Measurements from ENCODE around the gene PDLIM5.
"Not testable (repeated sequence)": the region's sequence is repeated elsewhere in the genome, so short reads cannot be mapped to it uniquely, and the experiment has no call there.

The PDLIM5 gene

DNA sequence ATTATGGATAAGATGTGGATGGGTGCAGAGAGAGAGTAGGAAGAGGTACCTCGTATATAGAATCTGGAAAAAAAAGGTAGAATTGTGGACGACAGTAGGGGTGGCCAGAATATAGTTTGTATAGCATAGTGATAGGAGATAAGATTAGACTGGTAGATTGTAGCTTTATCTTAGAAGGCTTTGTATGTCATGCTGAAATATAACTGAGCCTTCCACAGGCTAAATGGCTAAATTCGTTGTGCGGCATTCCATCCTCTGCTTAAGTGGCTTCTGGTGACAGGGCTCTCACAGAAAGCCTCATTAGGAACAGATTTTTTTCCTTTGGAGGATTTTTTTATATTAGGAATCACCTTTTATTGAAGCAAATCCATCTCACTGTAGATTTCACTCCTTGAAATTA lies 163.7 kb downstream of the PDLIM5 start:
- DNase-seq, result no peak

DNA sequence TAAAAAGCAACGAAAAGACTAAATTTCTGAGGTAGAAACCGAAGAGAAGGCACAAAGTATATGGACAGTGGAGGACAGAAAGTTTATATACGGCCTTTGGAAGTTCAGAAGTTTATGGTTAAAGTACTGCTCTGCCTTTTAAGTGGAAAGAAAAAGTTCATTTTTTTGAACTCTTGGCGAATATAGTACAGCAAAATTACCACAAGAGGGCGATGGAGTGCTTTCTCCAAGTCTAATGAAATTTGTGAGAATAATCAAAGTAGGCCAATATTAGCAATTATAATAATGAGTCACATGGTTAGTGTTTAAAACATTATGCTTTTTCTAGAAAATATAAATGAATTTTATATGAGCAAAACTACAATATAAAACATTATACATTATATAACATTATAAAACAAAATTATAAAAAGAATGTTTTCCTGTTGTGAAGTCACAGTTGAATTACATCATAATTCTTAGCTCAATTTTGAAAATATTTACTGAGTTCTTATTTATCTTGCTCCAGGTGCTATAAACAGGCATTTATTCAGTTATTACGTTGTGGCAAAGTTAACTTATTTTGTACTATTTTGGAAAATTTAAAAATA lies 169.8 kb downstream of the PDLIM5 start:
- peak; percentile 2 to 7 for DNase-seq

DNA sequence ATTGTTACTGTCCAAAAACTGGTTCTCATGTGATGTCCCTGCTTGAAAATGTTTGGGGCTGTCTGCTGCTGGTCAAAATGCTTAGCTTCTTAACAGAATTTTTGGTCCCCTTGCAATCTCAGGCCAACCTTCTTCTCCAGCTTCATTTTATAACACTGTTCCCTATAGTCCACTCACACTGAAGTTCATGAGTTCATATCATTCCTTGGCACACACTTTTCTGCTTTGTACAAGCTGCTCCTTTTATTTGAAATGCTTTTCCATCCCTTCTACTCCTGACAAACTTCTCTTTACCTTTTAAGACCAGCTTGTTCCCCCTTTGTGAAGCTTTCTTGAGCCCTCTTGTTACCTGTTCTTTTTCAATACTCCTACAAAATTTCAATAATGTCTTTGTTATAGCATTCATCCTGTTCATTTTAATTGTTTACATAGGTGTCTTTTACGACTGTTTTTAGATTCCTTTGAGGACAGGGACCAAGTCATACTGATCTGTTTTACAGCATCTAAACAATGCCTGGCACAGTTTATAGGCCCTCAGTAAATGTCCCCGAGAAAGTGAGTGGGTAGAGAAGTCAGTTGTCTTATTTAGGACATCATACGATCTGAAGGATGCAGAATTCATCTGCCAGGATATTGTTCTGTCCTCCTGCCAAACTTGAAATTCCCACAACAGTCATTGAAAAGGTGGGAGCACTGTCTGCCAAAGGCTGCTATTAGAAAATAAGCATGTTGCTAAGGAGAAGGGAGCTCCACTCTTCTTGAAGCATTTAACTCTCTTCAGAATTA lies 171.6 kb downstream of the PDLIM5 start:
- no peak for DNase-seq

DNA sequence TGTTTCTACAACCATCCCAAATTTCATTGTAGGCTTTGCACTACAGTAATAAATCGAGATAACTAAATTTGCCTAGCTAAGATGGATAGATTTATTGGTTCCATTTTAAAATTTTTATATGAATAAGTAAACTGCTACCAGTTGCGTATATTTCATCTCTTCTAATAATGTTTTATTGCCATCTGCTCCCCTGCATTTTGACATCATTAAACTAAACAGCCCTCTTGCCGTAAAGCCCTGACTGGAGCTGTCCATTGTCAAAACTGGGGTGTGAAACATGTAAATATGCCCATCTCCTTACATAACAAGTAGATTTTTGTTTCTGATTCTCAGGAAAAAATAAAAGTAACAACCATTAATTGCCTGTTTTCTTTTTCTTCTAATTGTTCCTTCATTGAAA lies 175.2 kb downstream of the PDLIM5 start:
- no peak for DNase-seq

DNA sequence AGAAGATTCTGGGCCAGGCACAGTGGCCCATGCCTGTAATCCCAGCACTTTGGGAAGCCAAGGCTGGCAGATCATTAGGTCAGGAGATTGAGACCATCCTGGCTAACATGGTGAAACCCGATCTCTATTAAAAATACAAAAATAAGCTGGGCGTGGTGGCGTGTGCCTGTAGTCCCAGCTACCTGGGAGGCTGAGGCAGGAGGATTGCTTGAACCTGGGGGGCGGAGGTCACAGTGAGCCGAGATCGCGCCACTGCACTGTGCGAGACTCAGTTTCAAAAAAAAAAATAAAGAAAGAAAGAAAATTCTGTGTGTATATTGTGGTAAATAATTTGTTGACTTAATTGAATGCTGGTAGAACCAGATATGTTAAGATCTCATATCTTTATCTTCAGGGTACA lies 177.3 kb downstream of the PDLIM5 start:
- not testable (repeated sequence) for DNase-seq

DNA sequence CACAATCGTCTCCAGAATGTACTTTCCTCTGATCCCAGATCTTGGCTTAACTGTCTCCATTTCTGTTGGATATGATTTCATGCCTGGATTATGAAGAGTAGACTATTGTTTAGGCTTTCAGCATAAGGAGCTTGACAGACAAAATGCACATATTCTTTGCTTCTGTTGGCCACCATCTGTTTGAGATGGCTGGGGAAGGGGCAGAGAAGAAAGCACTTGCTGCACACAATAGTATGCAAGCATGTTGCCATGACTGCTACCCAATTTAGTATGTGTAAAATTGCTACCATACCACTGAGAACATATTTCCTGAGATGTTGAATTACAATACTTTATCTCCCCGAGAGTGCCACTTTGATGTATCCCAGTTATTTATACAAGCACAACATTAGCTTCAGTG lies 178.1 kb downstream of the PDLIM5 start:
- no peak for DNase-seq

DNA sequence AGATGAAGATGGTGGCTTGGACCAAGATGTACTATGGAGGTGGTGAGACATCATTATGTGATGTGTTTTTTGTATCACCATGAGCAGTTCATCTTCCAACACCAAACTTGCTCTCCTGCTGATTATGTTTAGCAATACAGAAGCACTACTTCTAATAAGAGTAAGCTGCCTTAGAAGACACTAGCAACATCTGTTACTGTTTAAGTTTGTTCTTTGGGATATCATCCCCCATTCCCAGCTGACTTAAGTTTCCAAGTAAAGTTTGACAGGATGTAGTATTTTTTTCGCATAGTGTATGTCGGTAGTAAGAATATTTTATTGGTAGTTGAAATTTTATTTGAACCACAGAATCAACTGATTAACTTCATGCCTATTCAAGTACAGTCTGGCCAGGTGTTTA lies 182.5 kb downstream of the PDLIM5 start:
- DNase-seq, result no peak

DNA sequence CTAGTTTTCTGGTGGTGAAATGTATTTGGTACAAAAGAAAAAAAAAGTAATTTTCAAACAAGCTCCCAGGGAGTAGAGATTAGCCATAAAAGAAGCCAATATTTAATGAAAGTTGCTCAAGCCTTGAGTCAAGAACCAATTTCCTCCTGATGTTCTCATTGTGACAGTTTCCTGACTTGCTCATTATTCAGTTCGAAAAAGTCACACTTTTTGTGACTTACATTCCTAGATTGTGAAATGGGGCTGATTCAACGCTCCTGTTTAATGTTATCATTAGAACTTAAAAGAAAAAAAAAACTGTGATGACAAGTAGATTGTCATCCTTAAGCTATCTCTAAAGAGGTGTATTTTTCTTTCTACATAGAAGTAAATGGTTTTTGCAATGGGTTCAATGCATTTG lies 183.4 kb downstream of the PDLIM5 start:
- DNase-seq, result no peak

DNA sequence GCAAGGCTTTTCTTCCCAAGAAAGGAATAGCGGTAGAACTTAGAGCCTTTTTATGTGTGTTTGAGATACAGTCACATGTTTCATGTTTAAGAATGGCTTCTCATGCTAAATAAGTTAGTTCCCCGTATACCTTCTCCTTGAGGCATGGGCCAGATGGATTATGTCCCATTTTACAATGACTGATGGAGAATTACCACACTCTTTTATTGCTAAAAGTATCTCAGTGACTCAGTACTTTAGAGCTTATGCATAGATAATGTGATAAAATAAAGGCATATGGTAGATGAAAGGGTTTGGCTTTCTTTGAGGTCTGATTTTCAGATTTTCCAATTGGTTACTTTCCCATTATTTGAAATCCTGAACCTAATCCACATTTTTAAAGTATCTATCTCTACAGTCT lies 184.3 kb downstream of the PDLIM5 start:
- DNase-seq, result no peak

DNA sequence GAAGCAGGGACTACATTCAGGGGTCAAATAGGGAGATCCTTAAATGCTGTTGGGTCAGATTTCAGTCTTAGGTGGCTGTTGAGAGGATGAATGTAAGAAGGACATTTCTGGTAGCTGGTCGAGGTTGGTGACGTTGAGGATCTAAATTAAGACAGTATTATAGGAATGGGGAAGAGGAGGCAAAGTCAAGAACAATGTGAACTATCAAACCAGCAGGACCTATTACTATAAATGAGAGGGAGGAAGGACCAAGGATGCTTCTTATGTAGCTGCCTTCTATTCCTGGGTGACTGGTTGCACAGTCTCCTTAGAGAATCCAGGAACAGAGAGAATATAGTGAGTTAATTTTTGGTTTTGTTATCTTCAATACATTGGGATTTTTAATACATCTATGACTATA lies 187.6 kb downstream of the PDLIM5 start:
- no peak for DNase-seq

DNA sequence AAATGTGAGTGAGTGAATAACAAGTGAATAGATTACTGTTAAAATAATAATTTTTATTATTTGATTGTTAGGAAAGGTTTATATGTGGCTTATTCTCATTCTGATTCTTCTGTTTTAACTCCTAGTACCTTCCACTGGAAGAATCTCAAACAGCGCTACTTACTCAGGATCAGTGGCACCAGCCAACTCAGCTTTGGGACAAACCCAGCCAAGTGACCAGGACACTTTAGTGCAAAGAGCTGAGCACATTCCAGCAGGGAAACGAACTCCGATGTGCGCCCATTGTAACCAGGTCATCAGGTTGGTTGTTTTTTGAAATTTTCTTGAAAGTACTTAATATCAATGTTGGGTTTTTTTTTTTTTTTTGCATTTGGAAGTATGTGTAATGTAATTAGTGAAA lies 188.4 kb downstream of the PDLIM5 start:
- DNase-seq, result no peak

DNA sequence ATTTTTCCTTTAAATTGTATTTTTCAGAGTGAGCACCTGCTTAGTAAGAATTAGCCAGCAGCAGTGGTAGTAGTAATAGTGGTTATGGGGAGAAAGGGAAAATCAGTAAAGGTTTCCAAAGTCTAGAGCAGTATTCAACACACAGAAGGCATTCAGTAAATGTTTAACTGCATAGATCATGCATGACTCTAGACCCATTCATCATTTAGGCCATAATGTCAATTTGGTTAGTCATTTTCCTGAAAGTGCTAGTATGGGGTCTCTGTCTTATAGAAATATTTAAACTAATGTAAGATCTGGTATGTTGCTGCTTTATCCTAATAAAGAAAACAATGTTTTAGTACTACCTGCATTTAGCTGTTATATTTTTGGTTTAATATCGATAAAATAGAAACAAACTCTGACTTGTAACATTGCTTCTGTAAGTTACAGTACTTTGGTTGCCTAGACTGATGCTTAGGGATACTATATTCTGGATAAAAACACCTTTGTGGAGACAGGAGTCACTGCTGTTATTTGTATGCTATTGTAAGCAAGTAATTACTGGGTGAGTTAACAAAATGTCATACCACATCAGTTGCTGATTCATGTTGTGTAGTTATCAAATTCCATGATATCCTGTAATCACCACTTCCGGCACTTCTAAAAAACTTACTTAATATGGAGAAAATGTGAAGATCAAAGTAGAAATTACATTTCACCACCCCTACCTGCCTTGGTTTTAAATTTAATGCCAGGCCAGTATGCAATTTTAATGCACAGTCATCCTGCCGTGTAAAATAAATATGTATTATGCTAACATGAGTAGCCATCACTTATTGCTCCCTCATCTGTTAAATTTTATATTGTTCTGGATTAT lies 190.2 kb downstream of the PDLIM5 start:
- no peak for DNase-seq

DNA sequence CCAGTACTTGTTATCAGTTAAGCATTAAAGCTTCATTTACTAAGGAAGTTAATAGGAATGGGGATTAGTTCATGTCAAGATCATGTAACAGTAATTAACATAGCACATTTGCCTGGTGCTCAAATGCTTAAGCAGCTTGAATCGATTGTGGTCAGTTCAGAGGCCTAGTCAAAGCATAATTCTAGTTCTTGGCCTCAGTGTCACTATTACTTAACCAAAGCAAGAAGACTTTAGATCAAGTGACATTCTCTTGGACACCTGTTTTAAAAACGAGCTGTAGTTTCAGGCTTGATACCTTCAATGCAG lies 190.8 kb downstream of the PDLIM5 start:
- no peak for DNase-seq

DNA sequence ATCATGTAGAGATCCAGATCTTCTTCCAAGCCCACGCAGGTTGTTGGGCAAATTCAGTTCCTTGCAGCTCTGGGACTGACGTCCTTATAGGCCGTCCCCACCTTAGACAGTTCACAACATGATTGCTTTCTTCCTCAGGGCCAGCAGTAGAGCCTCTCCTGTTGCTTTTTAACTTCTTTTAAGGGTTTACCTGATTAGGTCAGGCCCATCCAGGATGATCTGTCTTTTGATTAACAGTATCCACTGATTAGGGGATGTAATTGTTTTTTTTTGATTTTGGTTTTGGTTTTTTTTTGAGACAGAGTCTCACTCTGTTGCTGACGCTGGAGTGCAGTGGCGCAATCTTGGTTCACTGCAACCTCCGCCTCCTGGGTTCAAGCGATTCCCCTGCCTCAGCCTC lies 197.0 kb downstream of the PDLIM5 start:
- no peak for DNase-seq

DNA sequence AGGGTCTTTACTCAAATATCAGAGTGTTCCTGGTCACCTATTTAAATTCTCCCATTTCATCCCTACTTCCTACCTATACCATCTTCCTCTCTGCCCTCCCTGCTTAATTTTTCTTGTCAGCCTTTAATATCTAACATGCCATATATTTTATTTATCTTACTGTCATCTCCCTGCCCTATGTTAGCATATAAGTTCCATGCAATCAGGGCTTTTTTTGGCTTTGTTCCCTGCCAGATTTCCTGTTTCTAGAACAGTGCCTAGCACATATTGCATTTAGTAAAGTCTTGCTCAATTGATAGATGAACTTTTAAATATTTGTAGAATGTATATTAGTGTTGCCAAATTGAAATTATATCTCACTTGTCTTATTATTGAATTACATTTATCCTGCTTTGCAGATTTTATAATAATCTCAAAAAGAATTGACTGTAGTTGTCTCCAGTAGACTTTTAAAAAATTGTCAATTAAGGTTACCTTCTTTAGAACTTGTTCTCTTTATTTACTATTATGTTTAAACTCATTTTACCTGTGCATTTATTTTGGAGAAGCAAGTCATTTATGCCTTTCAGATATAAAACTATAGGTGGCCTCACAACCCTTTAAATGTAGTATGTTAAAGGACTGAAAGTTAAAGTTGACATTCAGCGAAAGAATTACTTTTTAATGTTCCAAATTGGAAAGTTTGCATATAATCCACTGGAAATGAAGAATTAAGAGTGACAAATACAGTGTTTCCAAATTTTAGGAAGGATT lies 197.8 kb downstream of the PDLIM5 start:
- no peak for DNase-seq

DNA sequence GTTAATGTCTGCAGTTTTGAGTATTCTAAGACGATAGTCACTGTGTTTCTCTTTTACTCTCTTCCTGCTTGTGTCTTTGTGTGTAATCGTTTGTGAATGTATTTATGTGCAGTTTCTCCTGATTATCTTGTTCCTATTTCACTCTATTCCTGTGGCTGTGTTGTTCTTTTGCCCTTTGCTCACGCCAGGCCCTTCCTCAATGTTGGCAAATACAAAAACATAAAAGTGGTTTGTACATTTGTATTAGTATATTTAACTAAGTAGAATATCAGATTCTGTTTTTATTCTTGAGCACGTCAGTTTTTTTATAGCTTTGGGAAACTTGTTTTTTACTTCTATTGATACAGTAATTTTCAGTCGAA lies 198.4 kb downstream of the PDLIM5 start:
- DNase-seq, result no peak

DNA sequence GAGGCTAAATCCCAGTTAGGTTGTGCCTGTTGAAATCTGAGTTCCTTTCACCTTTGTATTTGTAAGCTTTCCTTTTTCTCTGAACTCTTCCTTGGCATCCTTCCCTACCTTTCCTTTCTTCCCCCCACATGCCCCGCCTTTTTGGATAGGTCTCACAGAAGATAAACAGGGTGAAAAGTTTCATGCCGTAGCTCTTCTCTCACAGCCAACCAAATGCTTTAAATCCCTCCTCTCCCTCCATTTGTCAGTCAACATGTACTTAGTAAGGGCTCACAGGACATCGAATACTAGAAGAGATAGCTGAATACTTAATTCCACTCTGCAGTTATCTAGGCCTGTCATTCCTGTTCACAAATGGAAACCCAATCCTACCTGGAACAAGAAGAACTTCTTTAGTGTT lies 198.9 kb downstream of the PDLIM5 start:
- no peak for DNase-seq

DNA sequence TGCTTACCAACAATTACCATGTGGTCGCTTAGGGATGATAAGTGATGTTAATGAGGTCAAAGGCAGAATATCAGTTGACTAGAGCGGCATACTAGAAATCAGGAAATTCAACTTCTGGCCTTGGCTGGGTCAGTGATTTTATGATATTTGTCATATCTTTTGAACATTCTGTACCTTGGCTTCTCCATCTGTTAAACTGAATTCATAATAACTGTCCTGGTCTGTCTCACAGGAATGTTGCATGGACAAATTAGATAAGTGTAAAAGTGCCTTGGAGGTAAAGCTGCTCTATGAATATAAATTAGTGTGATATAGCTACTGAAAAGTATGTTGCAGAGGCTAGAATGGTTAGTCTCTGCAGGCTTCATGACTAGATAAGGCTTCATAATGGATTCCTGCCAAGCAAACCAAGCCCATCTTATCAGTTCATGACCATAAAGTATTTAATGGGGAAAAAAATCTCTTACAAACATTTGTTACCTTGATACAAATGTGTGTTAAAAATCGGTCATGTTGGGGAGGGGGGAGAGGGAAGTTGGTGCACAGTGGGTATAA lies 201.4 kb downstream of the PDLIM5 start:
- DNase-seq, result no peak

DNA sequence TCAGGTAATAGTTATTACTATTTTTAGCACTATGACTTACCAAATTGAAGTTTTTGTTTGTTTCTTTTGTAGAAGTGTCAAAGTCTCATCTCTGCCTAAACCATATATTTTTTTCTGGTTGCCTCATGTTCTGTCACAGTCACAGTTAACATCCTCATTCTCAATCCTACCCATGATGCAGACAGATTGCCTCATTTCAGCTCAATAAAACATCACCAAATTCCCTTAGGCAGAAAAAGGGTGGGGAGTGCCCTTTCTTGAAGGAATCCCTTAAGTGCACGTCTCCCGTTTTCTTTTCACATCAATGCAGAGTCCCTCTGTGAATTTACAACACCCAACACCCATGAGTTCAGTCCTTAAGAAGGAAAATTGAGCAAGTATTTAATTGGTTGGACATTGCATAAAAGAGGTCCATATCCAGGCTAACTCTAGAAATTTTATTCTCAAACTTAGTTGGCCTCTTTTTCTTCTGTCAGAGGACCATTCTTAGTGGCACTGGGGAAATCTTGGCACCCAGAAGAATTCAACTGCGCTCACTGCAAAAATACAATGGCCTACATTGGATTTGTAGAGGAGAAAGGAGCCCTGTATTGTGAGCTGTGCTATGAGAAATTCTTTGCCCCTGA lies 202.4 kb downstream of the PDLIM5 start:
- no peak for DNase-seq

DNA sequence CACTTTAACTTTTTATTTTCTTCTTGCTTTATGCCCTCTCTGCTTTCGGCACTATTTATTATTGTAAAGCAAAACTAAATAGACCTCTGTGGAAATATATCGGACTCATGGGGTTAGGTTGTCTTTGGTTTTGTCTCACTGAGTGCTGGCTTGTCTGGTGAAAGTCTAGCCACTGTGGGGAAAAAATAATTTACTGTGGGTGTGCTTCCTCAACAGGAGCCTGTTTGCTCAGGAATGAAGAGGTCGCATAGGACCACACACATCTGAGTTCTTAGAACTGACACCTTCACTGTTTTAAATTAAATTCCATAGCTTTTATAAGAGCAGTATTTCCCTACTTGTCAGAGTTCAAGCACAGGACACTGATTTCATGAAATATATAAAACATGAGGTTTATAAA lies 203.0 kb downstream of the PDLIM5 start:
- DNase-seq, result no peak

DNA sequence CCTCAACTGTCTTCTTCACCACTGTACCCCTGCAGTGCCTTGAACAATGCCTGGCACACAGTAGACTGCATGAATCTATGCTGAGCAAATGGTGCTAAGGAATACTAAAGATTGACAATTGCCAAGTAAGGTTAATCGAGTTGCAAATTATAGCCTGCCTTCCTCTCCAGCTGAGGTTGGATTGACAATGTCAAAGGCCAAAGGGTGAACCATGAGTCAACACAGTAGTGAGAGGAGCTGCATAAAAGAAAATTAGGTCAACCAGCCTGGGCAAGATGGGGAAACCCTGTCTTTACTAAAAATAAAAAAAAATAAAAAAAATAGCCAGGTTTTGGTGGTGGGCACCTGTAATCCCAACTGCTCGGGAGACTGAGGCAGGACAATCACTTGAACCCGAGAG lies 208.9 kb downstream of the PDLIM5 start:
- no peak for DNase-seq

DNA sequence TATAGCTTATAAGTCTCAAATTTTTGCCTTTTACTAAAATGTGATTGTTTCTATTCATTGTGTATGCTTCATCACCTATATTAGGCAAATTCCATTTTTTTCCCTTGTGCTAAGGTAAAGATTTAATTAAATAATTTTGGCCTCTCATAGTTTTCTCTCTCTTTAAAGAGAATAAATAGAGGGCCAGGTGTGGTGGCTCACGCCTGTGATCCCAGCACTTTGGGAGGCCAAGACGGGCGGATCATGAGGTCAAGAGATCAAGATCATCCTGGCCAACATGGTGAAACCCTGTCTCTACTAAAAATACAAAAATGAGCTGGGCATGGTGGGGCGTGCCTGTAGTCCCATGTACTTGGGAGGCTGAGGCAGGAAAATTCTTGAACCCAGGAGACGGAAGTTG lies 213.3 kb downstream of the PDLIM5 start:
- DNase-seq, result not testable (repeated sequence)

All from stimulated activated CD4-positive, alpha-beta T cell treated with anti-CD3 and anti-CD28 coated beads, Interleukin-2, amount 100 ng/mL, for 48 hours (primary cell).